Epidermal melanocyte (primary cell): Measurements from ENCODE around the gene ERC1.

Experiments
- DNase-seq: peaks from one replicate; pipeline ENCODE4 v3.0.0; 2011; ENCODE audit warnings: low spot score; ENCODE audit not compliant: insufficient read length

ERC1 gene

GRCh38 chr12:1529862-1530591, 539.0 kb downstream of the ERC1 start:
- DNase-seq = no peak

- no peak for DNase-seq
Measured at GRCh38 chr12:1530592-1531152, 539.6 kb downstream of the ERC1 start.

- DNase-seq = no peak
Measured at GRCh38 chr12:1531153-1531653, 540.2 kb downstream of the ERC1 start.

- no peak for DNase-seq
Measured at GRCh38 chr12:1531654-1532374, 540.8 kb downstream of the ERC1 start.

GRCh38 chr12:1532375-1533165, 541.5 kb downstream of the ERC1 start:
- DNase-seq = no peak

GRCh38 chr12:1533205-1533601, 542.2 kb downstream of the ERC1 start:
- no peak for DNase-seq

GRCh38 chr12:1533602-1534304, 542.7 kb downstream of the ERC1 start:
- DNase-seq = no peak

- no peak for DNase-seq
Measured at GRCh38 chr12:1534748-1535147, 543.7 kb downstream of the ERC1 start.

GRCh38 chr12:1536817-1537216, 545.8 kb downstream of the ERC1 start:
- DNase-seq = no peak

- DNase-seq = no peak
Measured at GRCh38 chr12:1539135-1539534, 548.1 kb downstream of the ERC1 start.

- no peak for DNase-seq
Measured at GRCh38 chr12:1540690-1541089, 549.7 kb downstream of the ERC1 start.

GRCh38 chr12:1542599-1542998, 551.6 kb downstream of the ERC1 start:
- no peak for DNase-seq

- no peak for DNase-seq
Measured at GRCh38 chr12:1544996-1545700, 554.1 kb downstream of the ERC1 start.
